ENCODE results near the gene STUM.

- TF ChIP-seq BHLHE40 (IDR thresholded peaks at IDR 0.05; ENCODE audit: borderline replicate concordance), result no peak
- TF ChIP-seq FOXA1 (IDR thresholded peaks at IDR 0.05), result no peak
- no peak for TF ChIP-seq SP1 (IDR thresholded peaks at IDR 0.05)
- TF ChIP-seq ZNF384 (IDR thresholded peaks at IDR 0.05), result no peak
- TF ChIP-seq FOXM1 (IDR thresholded peaks at IDR 0.05; ENCODE audit: borderline replicate concordance), result no peak
- no peak for TF ChIP-seq SUZ12 (IDR thresholded peaks at IDR 0.05)
- TF ChIP-seq FOXK2 (IDR thresholded peaks at IDR 0.05), result no peak
- TF ChIP-seq HDGF (IDR thresholded peaks at IDR 0.05; ENCODE audit: borderline replicate concordance), result no peak
Measured at GRCh38 chr1:226511296-226511695, 37.3 kb upstream of the STUM start.

Data from HEK293T (cell line).